HG02588 (cell line): Measurements from ENCODE around the gene ZNF426.
"Not testable (repeated sequence)": the region's sequence is repeated elsewhere in the genome, so short reads cannot be mapped to it uniquely, and the experiment has no call there.

ENCODE experiments used
- ATAC-seq: cut with Tn5 transposase; IDR thresholded peaks from one replicate; pipeline ENCODE4 v1.9.1; 2021; ENCODE audit warnings: mild to moderate bottlenecking, moderate library complexity; ENCODE audit not compliant: unreplicated experiment

The ZNF426 gene

DNA sequence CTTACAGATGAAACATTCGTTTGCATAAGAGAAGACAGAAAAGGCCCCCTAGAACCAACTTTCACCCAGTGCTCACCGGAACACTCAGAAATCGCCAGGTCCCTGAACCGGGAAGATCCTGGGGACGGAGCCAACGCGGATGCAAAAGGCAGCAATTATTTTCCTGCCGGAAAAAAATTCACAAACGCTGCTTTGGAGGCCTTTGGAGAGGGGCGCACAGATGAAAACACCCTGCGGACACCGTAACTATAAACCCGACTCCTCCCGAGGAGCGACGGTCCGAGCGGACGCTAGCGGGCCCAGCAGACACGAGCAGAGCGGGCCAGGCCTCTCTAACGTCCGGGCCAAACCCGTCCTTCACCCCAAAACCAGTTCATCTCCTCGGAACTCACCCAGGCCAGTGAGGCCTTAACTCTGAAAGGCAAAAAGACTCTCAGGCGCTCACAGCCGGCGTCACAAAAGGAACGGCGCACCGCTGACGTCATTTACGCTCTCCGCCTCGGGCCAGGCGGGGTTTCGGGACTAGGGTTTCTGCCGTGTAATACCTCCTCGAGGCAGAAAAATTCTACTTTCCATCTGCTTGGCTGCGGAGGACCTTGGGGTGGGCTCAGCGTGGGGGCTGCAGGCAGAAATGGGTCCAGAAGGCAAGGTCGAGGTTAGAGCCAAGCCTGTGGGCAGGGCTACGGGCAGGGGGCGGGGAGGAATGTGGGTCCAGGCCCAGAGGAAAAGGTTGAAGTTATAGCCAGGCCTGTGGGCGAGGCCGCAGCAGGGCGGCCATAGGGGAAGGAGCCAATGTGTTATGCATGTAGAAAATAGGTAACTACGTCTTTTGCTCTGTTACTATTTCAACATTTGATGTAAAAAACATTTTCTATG lies at the start of gene ZNF426:
TSS of gene ZNF426 (minus strand) at position 463 of the 876 bp plus-strand sequence. CDS start 2,413 bp downstream, outside the sequence.
- no peak for ATAC-seq

DNA sequence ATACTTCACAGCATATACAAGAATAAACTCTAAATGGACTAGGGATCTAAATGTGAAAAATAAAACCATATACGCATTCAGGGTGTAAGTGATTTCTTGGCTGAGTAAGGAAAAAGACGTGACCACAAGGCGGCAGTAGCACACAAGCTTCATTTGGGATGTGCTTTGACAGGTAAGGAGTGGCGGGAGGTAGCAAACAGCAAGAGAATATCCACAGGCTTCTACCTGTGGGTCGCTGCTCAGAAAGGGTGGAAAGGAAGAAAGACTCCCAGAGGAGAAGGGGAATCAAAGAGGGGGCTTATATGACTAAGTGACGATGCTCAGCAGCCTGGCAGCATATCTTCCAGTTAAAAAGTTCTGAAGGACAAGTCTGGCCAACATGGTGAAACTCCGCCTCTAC lies 48.3 kb upstream of the ZNF426 start:
- ATAC-seq = no peak

DNA sequence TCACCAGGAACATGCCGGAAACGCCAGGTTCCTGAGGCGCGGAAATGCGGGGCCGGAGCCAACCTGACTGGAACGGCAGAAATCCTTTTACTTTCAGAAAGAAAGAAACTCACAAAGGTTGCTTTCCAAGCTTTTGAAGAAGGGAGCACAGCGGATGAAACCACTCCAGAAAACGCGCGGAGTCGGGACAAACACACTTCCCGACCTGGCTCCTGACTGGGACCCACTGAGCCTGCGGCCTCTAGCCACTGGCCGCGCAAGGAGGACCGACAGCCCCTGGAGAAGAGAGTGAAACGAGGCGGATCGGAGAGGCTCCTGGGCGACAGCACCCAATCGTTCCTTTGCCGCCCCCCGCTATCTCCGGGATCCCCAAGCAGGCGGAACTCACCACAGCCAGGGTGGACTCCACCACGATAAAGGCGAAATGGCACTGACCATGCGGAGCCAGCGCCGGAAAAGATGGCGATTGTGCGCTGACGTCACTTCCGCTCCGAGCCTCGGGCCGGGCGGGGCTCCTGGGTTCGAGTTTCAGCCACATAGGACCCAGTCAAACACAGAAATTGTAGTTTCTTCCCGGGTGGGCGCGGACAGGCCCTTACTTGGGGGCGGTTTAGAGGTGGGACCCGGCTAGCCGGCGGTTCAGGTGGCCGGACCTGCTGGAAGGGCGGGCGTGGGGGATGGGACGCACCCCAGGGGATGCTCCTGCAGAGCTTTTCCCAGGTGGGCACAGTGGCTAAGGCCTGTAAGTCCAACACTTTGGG lies 45.8 kb upstream of the ZNF426 start, which contains the start of gene ZNF121:
TSS of gene ZNF121 (minus strand) at position 432 of the 761 bp plus-strand sequence. CDS start 16,407 bp downstream, outside the sequence.
- peak; percentile 84 for ATAC-seq

DNA sequence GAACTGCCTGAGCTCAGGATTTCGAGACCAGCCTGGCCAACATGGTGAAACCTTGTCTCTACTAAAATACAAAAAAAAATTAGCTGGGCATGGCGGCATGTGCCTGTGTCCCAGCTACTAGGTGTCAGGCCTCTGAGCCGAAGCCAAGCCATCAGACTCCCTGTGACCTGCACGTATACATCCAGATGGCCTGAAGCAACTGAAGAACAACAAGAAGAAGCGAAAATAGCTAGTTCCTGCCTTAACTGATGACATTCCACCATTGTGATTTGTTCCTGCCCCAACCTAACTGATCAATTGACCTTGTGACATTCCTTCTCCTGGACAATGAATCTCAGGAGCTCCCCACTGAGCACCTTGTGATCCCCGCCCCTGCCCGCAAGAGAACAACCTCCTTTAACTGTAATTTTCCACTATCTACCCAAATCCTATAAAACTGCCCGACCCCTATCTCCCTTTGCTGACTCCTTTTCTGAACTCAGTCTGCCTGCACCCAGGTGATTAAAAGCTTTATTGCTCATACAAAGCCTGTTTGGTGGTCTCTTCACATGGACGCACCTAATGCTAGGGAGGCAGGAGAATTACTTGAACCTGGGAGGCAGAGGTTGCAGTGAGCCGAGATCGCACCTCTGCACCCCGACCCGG lies 43.8 kb upstream of the ZNF426 start:
- ATAC-seq = not testable (repeated sequence)

DNA sequence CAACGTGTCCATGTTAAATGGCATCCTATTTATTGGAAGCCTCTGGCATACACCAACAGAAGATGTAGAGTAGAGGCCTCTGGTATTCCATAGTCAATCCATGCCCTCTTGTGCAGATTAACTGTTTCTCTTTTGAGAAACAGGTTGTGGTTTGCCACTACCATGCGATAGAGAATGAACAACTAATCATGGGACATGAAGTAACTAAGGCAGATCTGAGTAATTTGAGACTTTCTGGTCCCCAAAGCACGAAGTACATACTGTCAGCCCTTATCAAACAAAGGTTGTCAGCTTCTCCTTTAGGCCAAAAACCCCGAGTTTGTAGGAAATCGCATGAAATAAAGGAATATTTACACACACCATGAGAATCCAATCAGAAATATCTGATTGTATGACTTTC lies 42.3 kb upstream of the ZNF426 start:
- no peak for ATAC-seq

DNA sequence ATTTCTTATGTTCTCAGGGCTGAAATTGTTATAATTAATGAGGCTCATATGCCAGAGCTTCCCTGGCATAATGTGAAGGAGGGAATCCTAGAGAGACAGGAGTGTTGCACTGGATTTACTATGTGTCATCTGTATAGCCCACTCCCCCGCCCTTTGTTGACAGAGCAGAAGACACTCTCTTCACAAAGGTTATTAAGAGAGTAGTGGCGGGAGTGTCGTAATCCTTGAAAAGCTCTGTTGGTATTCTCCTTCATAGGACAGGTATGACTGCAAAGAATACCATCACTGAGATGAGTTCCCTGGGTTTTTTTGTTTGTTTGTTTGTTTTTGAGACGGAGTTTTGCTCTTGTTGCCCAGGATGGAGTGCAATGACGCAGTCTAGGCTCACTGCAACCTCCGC lies 31.8 kb upstream of the ZNF426 start:
- no peak for ATAC-seq

DNA sequence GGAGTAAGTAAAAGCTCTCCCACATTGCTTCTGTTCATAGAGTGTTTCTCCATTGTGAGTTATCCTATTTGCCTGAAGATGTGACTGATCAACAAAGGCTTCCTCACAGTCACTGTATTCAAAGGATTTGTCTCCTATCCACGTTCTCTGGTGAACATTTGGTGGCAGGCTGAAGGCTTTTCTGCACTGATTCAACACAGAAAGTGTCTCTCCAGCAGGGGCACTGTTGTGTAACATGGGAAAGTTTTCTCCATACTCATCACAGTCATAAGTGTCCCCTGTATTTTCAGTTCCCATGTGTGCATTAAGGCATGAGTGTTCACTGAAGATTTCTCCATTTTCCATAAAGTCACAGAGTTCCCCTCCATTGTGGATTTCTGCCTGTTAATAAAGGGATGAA lies 28.3 kb upstream of the ZNF426 start:
- no peak for ATAC-seq

DNA sequence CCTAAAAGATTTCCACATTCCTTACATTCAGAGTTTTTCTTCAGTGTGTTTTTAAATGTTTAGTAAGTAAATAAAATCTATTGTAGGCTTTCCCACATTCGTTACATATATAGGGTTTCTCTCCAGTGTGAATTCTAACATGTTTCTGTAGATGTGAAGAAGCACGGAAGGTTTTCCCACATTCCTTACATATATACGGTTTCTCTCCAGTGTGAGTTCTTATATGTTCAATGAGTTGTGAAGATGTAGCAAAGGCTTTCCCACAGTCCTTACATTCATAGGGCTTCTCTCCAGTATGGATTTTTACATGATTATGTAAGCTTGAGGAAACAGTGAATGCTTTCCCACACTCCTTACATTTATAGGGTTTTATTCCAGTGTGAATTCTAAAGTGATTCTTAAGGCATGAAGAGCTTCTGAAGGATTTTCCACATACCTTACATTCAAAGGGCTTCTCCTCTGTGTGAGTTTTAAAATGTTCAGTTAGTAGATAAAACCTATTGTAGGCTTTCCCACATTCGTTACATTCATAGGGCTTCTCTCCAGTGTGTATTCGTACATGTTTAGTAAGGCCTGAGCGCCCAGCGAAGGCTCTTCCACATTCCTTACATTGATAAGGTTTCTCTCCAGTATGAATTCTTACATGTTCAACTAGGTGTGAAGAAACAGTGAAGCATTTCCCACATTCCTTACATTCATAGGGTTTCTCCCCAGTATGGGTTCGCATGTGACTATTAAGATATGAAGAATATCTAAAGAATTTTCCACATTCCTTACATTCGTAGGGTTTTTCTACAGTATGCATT lies 27.7 kb upstream of the ZNF426 start:
- ATAC-seq = no peak

DNA sequence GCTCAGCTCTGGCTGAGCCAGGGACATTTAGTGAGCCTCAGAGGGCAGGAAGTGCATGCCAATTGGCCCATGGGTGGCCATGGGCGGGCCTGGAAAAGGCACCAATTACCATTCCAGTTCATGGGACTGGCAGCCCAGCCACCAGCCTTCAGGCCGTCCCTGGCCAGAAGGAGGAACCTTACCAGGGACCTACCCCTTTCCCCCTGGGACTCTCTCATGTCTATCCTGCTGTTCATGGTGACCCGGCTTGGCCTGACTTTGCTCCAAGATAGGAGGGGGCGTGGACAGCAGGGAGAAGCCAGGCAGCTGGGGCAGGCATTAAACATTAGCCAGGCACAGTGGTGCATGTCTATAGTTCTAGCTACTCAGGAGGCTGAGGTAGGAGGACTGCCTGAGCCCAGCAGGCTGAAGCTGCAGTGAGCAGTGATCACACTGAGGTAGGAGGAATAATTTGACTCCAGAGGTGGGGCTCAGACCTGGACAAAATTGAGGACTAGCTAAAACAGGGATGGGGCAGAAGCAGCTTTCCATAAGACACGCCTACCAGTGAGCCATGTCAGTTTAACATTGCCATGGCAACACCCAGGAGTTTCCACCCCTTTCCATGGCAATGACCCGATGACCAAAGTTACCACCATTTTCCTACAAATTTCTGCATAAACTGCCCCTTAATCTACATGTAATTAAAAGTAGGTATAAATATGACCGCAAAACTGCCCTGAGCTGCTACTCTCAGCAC lies 14.3 kb upstream of the ZNF426 start:
- no peak for ATAC-seq

DNA sequence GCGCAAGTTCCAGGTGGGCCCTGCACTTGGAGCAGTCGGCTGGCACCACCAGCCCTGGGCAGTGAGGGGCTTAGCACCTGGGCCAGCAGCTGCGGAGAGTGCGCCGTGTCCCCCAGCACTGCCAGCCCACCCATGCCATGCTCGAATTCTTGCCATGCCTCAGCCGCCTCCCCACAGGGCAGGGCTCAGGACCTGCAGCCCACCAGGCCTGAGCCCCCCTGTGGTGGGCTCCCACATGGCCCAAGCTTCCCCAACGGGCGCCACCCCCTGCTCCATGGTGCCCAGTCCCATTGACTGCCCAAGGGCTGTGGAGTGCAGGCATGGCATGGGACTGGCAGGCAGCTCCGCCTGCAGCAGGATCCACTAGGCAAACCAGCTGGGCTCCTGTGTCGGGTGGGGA lies 9.4 kb upstream of the ZNF426 start:
- no peak for ATAC-seq

DNA sequence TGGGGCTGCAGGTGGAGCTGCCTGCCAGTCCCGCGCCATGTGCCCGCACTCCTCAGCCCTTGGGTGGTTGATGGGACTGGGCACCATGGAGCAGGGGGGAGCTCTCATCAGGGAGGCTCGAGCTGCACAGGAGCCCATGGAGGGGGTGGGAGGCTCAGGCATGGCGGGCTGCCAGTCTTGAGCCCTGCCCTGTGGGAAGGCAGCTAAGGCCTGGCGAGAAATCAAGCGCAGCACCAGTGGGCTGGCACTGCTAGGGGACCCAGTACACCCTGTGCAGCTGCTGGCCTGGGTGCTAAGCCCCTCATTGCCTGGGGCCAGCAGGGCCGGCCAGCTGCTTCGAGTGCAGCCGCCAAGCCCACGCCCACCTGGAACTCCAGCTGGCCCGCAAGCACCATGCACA lies 2.8 kb upstream of the ZNF426 start:
- ATAC-seq = not testable (repeated sequence)

DNA sequence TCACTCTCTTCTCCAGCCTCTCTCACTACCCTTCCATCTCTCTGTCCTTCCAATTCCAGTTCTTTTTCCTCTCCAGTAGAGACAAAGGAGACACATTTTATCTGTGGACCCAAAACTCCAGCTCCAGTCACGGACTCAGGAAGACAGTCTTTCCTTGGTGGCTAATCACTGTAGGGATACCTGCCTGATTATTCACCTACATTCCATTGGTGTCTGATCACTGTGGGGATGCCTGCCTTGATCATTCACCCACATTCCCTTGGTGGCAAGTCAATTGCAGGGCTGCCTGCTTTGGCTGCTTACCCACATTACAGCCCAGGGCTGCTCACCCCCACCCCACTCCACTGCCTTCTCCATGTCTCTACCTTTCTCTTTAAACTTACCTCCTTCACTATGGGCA lies 1.5 kb upstream of the ZNF426 start:
- ATAC-seq = not testable (repeated sequence)

DNA sequence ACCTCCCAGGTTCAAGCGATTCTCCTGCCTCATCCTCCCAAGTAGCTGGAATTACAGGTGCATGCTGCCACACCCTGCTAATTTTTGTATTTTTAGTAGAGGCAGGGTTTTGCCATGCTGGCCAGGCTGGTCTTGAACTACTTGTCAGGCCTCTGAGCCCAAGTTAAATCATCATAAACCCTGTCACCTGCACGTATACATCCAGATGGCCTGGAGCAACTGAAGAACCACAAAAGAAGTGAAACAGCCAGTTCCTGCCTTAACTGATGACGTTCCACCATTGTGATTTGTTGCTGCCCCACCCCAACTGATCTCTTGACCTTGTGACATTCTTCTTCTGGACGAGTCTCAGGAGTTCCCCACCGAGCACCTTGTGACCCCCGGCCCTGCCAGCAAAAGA lies 756 bp upstream of the ZNF426 start:
- ATAC-seq = not testable (repeated sequence)

DNA sequence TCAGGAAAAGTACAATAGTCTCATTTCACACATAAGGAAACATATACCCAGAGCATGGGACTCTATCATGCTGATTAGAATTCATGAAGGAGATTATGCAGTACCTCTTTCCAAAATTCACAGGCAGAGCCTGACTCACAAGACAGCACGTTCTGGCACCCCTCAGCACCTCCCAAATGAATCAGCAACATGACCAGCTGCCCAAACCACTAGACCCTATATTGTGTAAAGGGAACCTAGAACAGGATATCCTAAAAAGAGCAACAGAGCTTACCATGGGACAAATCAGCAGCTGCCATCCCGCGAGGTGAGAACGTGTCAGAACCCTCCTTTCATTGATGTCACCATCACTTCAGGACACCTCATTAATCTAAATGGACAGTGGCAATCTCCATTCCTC lies 2.5 kb downstream of the ZNF426 start:
- no peak for ATAC-seq

DNA sequence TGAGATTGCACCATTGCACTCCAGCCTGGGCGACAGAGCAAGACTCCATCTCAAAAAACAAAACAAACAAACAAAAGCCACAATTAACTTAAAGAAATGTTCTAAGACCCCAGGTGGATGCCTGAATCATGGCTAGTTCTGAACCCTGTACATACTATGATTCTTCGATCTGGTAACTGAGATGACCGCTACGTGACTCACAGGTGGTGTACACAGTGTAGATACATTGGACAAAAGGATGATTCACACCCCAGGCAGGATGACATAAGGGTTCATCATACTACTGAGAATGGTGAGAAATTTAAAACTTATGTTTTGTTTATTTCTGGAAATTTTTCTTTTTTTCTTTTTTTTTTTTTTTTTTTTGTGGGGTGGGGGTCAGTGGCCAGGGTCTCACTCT lies 6.5 kb downstream of the ZNF426 start:
- ATAC-seq = no peak

DNA sequence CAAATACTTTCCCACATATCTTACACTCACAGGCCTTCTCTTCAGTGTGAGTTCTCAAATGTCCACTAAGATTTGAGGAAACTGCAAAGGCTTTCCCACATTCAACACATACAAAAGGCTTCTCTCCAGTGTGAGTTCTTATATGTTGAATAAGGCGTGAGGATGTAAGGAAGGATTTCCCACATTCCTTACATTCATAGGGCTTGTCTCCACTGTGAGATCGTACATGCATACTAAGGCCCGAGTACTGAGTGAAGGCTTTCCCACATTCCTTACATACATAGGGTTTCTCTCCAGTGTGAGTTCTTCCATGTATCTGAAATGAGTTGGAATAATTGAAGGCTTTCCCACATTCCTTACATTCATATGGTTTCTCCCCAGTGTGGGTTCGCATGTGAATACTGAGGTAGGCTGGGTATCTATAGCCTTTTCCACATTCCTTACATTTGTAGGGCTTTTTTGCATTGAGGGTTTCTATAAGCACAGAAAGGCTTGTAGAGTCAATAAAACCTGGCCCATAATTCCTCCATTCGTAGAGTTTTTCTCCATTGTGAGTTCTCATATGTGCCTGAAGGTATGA lies 9.6 kb downstream of the ZNF426 start:
- ATAC-seq = no peak

DNA sequence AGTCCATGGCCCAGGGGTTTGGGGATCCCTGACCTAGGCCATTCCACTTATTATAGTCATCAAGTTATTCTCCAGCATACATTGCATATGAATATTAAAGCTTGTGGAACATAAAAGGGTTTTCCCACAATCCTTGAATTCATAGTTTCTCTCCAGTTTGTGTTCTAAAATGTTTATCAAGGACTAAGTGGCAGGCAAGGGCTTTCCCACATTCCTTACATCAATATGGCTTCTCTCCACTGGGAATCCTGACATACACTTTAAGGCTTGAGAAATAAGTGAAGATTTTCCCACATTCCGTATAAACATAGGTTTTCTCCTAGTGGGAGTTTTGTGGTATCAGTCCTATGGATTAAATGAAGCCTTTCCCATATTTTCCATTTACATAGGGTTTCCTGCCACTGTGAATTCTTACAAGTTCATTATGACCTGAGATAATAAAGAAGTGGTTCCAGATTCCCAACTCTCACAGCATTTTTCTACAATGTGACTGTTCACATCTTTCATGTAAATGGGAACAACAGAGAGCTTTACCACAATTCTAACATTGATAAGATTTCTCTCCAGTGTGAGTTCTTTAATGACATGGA lies 14.5 kb downstream of the ZNF426 start:
- ATAC-seq = no peak

DNA sequence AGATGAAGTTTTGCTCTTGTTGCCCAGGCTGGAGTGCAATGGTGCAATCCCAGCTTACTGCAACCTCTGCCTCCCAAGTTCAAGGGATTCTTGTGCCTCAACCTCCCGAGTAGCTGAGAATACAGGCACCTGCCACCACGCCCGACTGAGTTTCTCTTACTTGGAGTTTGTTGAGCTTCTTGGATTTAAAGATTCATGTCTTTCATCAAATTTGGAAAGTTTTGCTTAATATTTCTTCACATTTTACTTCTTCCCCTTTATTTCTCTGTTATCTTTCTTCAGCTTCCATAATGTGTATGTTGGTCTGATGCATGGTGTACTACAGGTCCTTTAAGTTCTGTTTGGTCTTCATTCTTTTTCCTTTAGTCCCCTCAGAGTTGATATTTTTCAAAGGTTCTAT lies 31.2 kb downstream of the ZNF426 start:
- no peak for ATAC-seq

DNA sequence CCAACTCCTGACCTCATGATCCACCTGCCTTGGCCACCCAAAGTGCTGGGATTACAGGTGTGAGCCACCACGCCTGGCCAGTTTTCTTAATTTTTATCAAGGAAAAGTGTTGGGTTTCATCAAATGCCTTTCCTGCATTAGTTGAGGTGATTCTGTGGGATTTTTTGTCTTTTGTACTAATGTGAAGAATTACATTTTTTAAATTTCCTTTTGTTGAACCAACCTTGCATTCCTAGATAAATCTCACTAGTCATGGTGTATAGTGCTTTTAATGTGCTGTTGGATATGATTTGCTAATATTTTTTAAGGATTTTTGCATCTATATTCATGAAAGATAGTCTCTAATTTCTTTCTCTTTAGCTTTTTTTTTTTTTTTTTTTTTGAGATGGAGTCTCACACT lies 37.6 kb downstream of the ZNF426 start:
- ATAC-seq = no peak
